Stimulated activated naive CD8-positive, alpha-beta T cell treated with anti-CD3 and anti-CD28 coated beads, Interleukin-15, Interleukin-2, amounts not matched to agents 100 U/mL and 50 U/mL, for 24 hours (primary cell): ENCODE data around the gene NR1H2.

ENCODE experiments used
- ATAC-seq: fragments of 150-1000 bp; cut with Tn5 transposase; one replicate; pipeline ENCODE4 v1.10.0; 2021
- DNase-seq: peaks from one replicate; pipeline ENCODE4 v3.0.0; 2021

NR1H2 gene

GRCh38 chr19:50422397-50423278 is 46.4 kb downstream of the NR1H2 start:
- DNase-seq, result no peak
- ATAC-seq, result no peak

GRCh38 chr19:50423279-50424113 is 47.2 kb downstream of the NR1H2 start:
- DNase-seq (no peak), ATAC-seq (no peak)

- ATAC-seq (no peak), DNase-seq (no peak)
Observed at GRCh38 chr19:50425581-50425980, 49.3 kb downstream of the NR1H2 start.

GRCh38 chr19:50427318-50427925 is 51.2 kb downstream of the NR1H2 start:
- no peak for ATAC-seq
- no peak for DNase-seq

GRCh38 chr19:50427997-50428425 is 51.8 kb downstream of the NR1H2 start:
- ATAC-seq (no peak), DNase-seq (peak; percentile 44)

GRCh38 chr19:50428772-50429463 is 52.7 kb downstream of the NR1H2 start:
- no peak for ATAC-seq
- DNase-seq, result no peak

DNA sequence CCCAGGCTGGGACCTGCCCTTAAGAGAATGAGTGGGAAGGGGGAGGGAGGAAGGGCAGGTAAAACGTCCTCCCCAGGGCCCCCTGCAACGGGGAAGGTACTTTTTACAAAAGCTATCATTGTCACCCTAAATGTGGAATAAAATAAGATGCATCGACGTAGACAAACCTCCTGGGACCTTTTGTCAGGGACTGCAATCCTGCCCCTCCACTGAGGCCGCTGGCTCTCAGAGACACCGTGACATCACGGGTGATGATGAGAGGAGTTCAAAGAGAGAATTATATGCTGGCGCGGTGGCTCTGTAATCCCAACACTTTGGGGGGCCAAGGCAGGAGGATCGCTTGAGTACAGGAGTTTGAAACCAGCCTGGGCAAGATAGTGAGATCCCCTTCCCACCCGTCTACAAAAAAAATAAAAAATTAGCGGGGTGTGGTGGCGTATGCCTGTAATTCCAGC is 54.7 kb downstream of the NR1H2 start:
- DNase-seq (no peak), ATAC-seq (no peak)

DNA sequence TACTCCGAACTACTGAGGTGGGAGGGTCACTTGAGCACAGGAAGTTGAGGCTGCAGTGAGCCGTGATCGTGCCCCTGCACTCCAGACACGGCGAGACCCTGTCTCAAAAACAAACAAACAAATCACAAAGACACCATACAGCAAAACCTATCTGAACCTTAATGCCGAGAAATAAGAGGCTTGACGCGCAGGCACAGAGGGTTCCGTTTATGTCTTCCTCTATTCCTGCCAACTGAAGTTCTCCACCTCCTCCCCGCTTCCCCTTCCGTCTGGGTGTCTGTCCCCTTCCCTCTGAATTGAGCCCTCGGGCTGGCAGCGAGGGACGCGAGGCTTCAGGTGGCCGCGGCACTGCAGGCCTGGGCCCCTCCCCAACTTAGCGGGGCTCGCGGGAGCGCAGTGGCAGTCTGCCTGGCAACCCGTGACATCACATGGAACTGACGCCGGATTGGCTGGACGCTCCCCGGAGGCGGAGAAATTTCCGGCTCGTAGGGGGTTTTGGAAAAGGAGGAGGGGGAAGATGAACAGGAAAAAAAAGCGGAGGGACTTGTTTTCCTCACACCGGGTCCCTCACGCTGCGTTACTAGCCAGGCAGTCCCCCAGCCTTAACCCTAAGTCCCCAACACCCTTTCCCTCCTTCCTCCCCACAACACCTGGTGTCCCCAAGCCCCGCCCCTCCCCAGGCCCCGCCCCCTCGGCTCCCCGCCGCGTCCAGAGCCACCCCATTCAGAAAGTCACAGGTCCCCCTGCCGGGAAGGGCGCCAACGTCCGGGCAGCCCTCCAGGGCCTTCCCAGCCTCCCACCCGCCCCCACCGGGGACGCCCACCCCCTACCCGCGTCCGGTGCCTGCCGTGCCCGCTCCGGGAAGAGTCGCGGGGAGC is 55.3 kb downstream of the NR1H2 start:
- ATAC-seq (peak; percentile 85), DNase-seq (peak; percentile 89)

DNA sequence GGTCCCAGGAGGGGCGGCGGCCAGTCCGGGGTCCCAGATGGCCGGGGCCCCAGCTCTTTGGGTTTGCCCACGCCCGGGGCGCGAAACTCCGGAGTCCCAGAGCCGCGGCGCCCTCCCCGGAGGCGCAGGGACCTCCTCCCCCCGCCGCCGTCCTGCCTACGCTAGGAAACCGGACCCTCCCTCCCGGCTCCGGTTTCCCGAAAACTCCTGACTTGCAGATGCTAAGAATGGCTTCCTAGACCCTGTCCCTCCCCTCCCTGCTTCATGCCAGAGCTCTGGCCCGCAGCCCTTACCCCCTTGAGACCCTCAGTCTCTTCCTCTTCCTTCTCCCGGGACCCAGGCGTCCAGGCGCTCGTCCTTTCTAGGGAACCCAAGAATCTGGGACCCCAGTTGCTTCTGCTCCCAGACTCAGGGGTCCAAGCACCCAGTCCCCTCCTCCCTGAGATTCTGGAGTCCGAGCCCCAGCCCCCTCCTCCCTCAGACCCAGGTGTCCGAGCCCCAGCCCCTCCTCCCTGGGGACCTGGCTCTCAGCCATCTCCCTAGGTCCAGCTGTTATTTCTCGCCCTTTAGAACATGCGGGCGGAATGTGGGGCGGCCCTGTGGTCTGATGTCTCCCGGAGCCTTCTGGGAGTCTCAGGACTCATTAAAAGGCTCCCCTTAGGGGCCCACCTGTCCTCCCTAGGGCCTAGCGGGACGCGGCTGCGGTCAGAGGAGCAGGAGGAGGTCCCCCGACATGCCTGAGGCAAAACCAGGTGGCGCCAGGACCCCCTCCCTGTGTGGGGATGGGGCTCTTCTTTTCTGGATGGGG is 56.2 kb downstream of the NR1H2 start, which contains the start of gene MYBPC2:
Gene MYBPC2, plus strand, starts transcription at position 672 of the 808 bp plus-strand sequence. Its CDS starts 62 bp downstream, at position 734.
- DNase-seq (no peak), ATAC-seq (no peak)
